ENCODE measurements around the gene BANP. TPM values are rescaled to one million over a fixed set of nuclear protein-coding genes. Genes with fewer than 3 reads are reported as not detected.

The BANP gene
- polyA plus RNA-seq, 2 donors, result 6.5 to 13.6 TPM

GRCh38 chr16:87914812-87915211 lies 36.4 kb upstream of the BANP start:
- H3K4me3 ChIP-seq (ENCODE audit: low read depth in 1 of 2, low read length in 2 of 2), result no peak overlapping the region
- H3K9me3 ChIP-seq (ENCODE audit: control insufficient read depth in 2 of 2, insufficient read depth in 1 of 2, low read depth in 1 of 2, low read length in 1 of 2), result no peaks in the 10 kb centered on the region
- no peaks in the 10 kb centered on the region for H3K27me3 ChIP-seq (ENCODE audit: control insufficient read depth in 1 of 2, insufficient read depth in 2 of 2, low read length in 2 of 2)
- H3K27ac ChIP-seq (ENCODE audit: low read depth in 2 of 2, low read length in 1 of 2), result no peak overlapping the region
- WGBS, 2 donors, result 92% methylated on average over 25 of the region's 25 CpGs
- H3K4me1 ChIP-seq (ENCODE audit: control insufficient read depth in 2 of 2, insufficient read depth in 2 of 2, low read length in 1 of 2), result peaks cover 0 to 8% of the 10 kb centered on the region in 2 donors
- H3K36me3 ChIP-seq (ENCODE audit: control insufficient read depth in 2 of 2, insufficient read depth in 2 of 2, low read length in 1 of 2), result no peaks in the 10 kb centered on the region

GRCh38 chr16:87917503-87917902 lies 33.7 kb upstream of the BANP start:
- no peaks in the 10 kb centered on the region for H3K36me3 ChIP-seq (ENCODE audit: control insufficient read depth in 2 of 2, insufficient read depth in 2 of 2, low read length in 1 of 2)
- H3K9me3 ChIP-seq (ENCODE audit: control insufficient read depth in 2 of 2, insufficient read depth in 1 of 2, low read depth in 1 of 2, low read length in 1 of 2), result no peaks in the 10 kb centered on the region
- peaks cover 0 to 8% of the 10 kb centered on the region in 2 donors for H3K4me1 ChIP-seq (ENCODE audit: control insufficient read depth in 2 of 2, insufficient read depth in 2 of 2, low read length in 1 of 2)
- 68 to 93% methylated on average over 9 of the region's 9 CpGs for whole genome bisulfite sequencing, 2 donors
- H3K4me3 ChIP-seq (ENCODE audit: low read depth in 1 of 2, low read length in 2 of 2), result no peak overlapping the region
- no peaks in the 10 kb centered on the region for H3K27me3 ChIP-seq (ENCODE audit: control insufficient read depth in 1 of 2, insufficient read depth in 2 of 2, low read length in 2 of 2)
- no peak overlapping the region for H3K27ac ChIP-seq (ENCODE audit: low read depth in 2 of 2, low read length in 1 of 2)

GRCh38 chr16:87918338-87918737 lies 32.9 kb upstream of the BANP start:
- Histone ChIP-seq H3K27ac (ENCODE audit: low read depth in 2 of 2, low read length in 1 of 2) (peak overlapping the region in 1 of 2 donors; percentile 43), H3K4me3 (ENCODE audit: low read depth in 1 of 2, low read length in 2 of 2) (no peak overlapping the region), H3K9me3 (ENCODE audit: control insufficient read depth in 2 of 2, insufficient read depth in 1 of 2, low read depth in 1 of 2, low read length in 1 of 2) (no peaks in the 10 kb centered on the region), H3K36me3 (ENCODE audit: control insufficient read depth in 2 of 2, insufficient read depth in 2 of 2, low read length in 1 of 2) (no peaks in the 10 kb centered on the region), H3K27me3 (ENCODE audit: control insufficient read depth in 1 of 2, insufficient read depth in 2 of 2, low read length in 2 of 2) (no peaks in the 10 kb centered on the region), H3K4me1 (ENCODE audit: control insufficient read depth in 2 of 2, insufficient read depth in 2 of 2, low read length in 1 of 2) (peaks cover 0 to 8% of the 10 kb centered on the region in 2 donors)
- 38 to 51% methylated on average over 13 of the region's 13 CpGs for WGBS, 2 donors

DNA sequence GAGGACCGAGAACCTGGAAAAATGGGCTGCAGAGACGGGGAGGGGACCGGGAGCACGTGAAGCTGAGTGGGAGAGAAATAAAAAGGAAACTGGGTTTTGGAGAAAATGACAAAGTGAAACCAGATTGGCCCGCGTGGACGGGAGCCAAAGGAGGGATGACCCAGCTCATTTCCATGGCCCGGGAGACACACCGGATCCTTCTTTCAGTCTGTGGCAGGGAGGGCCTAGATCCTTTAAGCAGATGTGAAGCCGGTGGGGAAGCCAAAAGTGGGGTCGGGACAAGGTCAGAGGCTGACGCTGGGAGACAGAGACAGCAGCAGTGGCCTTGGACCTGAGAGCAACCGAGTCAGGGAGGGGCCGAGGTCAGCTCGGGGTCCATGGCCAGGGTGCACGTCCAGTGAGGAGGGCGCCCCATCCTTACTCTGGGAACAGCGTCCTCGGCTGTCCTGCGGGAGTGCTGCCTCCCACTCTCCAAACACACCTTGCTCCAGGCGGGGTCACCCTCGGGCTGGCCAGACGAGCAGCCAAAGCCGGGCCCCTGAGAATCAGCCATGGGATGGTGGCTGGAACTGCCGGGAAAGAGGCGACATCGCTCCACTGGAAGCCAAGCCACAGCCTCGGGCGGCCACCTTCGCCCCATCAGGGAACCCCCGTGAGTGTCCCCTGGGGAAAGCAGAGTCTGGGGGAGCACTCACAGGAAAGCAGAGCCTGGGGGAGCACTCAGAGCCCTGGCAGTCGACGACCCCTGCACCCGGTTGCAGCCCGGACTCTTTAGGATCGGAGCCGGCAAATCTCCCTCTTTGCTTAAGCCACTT lies 32.2 kb upstream of the BANP start:
- Histone ChIP-seq H3K4me3 (ENCODE audit: low read depth in 1 of 2, low read length in 2 of 2) (no peak overlapping the region), H3K27ac (ENCODE audit: low read depth in 2 of 2, low read length in 1 of 2) (no peak overlapping the region), H3K27me3 (ENCODE audit: control insufficient read depth in 1 of 2, insufficient read depth in 2 of 2, low read length in 2 of 2) (no peaks in the 10 kb centered on the region), H3K4me1 (ENCODE audit: control insufficient read depth in 2 of 2, insufficient read depth in 2 of 2, low read length in 1 of 2) (peaks cover 0 to 8% of the 10 kb centered on the region in 2 donors), H3K36me3 (ENCODE audit: control insufficient read depth in 2 of 2, insufficient read depth in 2 of 2, low read length in 1 of 2) (no peaks in the 10 kb centered on the region), H3K9me3 (ENCODE audit: control insufficient read depth in 2 of 2, insufficient read depth in 1 of 2, low read depth in 1 of 2, low read length in 1 of 2) (no peaks in the 10 kb centered on the region)
- WGBS, 2 donors, result 66 to 67% methylated on average over 37 of the region's 37 CpGs

GRCh38 chr16:87919681-87919994 lies 31.6 kb upstream of the BANP start:
- WGBS, 2 donors, result 90 to 92% methylated on average over 10 of the region's 10 CpGs
- H3K27ac ChIP-seq (ENCODE audit: low read depth in 2 of 2, low read length in 1 of 2), result no peak overlapping the region
- no peaks in the 10 kb centered on the region for H3K27me3 ChIP-seq (ENCODE audit: control insufficient read depth in 1 of 2, insufficient read depth in 2 of 2, low read length in 2 of 2)
- H3K36me3 ChIP-seq (ENCODE audit: control insufficient read depth in 2 of 2, insufficient read depth in 2 of 2, low read length in 1 of 2), result no peaks in the 10 kb centered on the region
- H3K9me3 ChIP-seq (ENCODE audit: control insufficient read depth in 2 of 2, insufficient read depth in 1 of 2, low read depth in 1 of 2, low read length in 1 of 2), result peaks cover 0 to 2% of the 10 kb centered on the region in 2 donors
- peaks cover 0 to 14% of the 10 kb centered on the region in 2 donors for H3K4me1 ChIP-seq (ENCODE audit: control insufficient read depth in 2 of 2, insufficient read depth in 2 of 2, low read length in 1 of 2)
- no peak overlapping the region for H3K4me3 ChIP-seq (ENCODE audit: low read depth in 1 of 2, low read length in 2 of 2)

- 60 to 62% methylated on average over 13 of the region's 13 CpGs for WGBS, 2 donors
- no peaks in the 10 kb centered on the region for H3K27me3 ChIP-seq (ENCODE audit: control insufficient read depth in 1 of 2, insufficient read depth in 2 of 2, low read length in 2 of 2)
- peaks cover 0 to 2% of the 10 kb centered on the region in 2 donors for H3K9me3 ChIP-seq (ENCODE audit: control insufficient read depth in 2 of 2, insufficient read depth in 1 of 2, low read depth in 1 of 2, low read length in 1 of 2)
- no peak overlapping the region for H3K4me3 ChIP-seq (ENCODE audit: low read depth in 1 of 2, low read length in 2 of 2)
- no peak overlapping the region for H3K27ac ChIP-seq (ENCODE audit: low read depth in 2 of 2, low read length in 1 of 2)
- H3K36me3 ChIP-seq (ENCODE audit: control insufficient read depth in 2 of 2, insufficient read depth in 2 of 2, low read length in 1 of 2), result no peaks in the 10 kb centered on the region
- H3K4me1 ChIP-seq (ENCODE audit: control insufficient read depth in 2 of 2, insufficient read depth in 2 of 2, low read length in 1 of 2), result peaks cover 0 to 15% of the 10 kb centered on the region in 2 donors
Observed at GRCh38 chr16:87921236-87921773, 29.9 kb upstream of the BANP start.

DNA sequence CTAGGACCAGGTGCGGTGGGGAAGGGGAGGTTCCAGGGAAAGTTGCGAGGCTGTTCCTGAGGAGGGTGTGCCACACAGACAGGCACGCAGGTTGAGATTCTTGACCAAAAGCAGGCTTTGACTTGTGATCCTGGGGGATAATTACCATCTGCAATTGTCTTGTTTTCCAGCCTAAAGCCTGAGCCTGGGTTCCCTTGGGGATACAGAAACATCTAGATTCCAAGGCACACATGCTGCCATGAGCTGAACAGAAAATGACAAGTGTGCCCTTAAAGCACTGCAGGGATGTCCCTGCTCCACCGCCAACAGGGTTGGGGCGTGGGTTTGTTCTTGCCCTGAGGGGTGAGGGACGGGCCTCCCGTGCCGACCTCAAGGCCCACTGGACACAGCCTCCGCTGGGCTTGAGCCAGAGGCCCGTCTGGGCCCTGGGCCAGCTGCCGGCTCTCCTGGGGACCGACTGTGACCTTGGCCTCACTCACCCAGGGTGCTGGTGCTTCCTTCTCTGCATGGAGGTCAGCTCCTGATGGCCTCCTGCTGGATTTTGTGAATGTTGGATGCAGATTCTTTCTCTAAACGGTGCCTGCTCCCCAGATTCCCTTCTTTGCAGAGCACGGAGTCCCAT lies 28.9 kb upstream of the BANP start:
- Histone ChIP-seq H3K9me3 (ENCODE audit: control insufficient read depth in 2 of 2, insufficient read depth in 1 of 2, low read depth in 1 of 2, low read length in 1 of 2) (peaks cover 0 to 2% of the 10 kb centered on the region in 2 donors), H3K4me1 (ENCODE audit: control insufficient read depth in 2 of 2, insufficient read depth in 2 of 2, low read length in 1 of 2) (peaks cover 0 to 15% of the 10 kb centered on the region in 2 donors)

GRCh38 chr16:87924041-87924810 lies 27.0 kb upstream of the BANP start:
- no peaks in the 10 kb centered on the region for H3K27me3 ChIP-seq (ENCODE audit: control insufficient read depth in 1 of 2, insufficient read depth in 2 of 2, low read length in 2 of 2)
- no peak overlapping the region for H3K4me3 ChIP-seq (ENCODE audit: low read depth in 1 of 2, low read length in 2 of 2)
- peaks cover 0 to 2% of the 10 kb centered on the region in 2 donors for H3K9me3 ChIP-seq (ENCODE audit: control insufficient read depth in 2 of 2, insufficient read depth in 1 of 2, low read depth in 1 of 2, low read length in 1 of 2)
- WGBS, 2 donors, result 50 to 62% methylated on average over 27 of the region's 27 CpGs
- H3K36me3 ChIP-seq (ENCODE audit: control insufficient read depth in 2 of 2, insufficient read depth in 2 of 2, low read length in 1 of 2), result no peaks in the 10 kb centered on the region
- no peak overlapping the region for H3K27ac ChIP-seq (ENCODE audit: low read depth in 2 of 2, low read length in 1 of 2)
- peaks cover 0 to 7% of the 10 kb centered on the region in 2 donors for H3K4me1 ChIP-seq (ENCODE audit: control insufficient read depth in 2 of 2, insufficient read depth in 2 of 2, low read length in 1 of 2)

More for the DNA sequence above, 28.9 kb upstream of the BANP start:
- 50 to 55% methylated on average over 14 of the region's 14 CpGs for WGBS, 2 donors
- Histone ChIP-seq H3K36me3 (ENCODE audit: control insufficient read depth in 2 of 2, insufficient read depth in 2 of 2, low read length in 1 of 2) (no peaks in the 10 kb centered on the region), H3K27me3 (ENCODE audit: control insufficient read depth in 1 of 2, insufficient read depth in 2 of 2, low read length in 2 of 2) (no peaks in the 10 kb centered on the region), H3K4me3 (ENCODE audit: low read depth in 1 of 2, low read length in 2 of 2) (no peak overlapping the region), H3K27ac (ENCODE audit: low read depth in 2 of 2, low read length in 1 of 2) (no peak overlapping the region)

DNA sequence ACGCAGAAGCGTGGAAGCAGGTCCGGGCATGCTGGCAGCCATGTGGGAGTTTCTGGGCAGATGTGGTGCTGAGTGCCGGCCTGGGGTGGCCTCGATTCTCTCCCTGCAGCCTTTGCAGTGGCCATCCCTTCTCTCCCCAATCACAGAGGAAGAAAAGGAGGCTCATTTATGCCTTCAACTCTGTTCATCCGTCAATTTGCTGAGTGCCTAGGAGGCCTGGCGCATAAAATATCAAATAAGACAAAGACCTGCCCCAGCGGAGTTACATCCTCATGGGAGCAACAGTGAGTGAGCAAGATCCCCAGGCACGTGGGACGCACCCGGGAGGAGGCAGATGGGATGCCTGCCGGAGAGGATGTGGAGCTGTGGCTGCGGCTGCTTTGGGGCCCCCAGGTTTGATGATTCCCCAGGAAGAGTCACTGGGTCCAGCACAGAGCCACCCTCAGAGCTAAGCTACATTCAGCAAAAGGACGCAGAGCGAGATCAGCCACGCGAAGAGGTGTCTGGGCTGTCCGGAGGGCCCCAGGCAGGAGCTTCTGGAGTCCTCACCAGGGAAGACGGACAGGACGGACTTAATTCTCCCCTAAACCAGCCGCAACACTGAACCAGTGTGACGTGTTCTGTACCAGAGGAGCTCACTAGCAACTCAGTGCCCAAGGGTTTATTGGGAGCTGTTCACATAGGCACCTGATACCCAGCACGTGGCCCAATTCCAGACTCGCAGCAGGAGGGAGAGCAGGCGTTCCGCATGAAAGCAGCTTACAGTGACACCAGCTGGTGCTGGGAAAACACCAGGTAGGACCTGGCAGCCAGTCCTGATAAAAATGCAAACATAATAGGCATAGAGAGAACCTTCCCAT lies 26.2 kb upstream of the BANP start:
- H3K27me3 ChIP-seq (ENCODE audit: control insufficient read depth in 1 of 2, insufficient read depth in 2 of 2, low read length in 2 of 2), result no peaks in the 10 kb centered on the region
- H3K36me3 ChIP-seq (ENCODE audit: control insufficient read depth in 2 of 2, insufficient read depth in 2 of 2, low read length in 1 of 2), result no peaks in the 10 kb centered on the region
- peaks cover 0 to 2% of the 10 kb centered on the region in 2 donors for H3K9me3 ChIP-seq (ENCODE audit: control insufficient read depth in 2 of 2, insufficient read depth in 1 of 2, low read depth in 1 of 2, low read length in 1 of 2)
- peaks cover 0 to 7% of the 10 kb centered on the region in 2 donors for H3K4me1 ChIP-seq (ENCODE audit: control insufficient read depth in 2 of 2, insufficient read depth in 2 of 2, low read length in 1 of 2)
- H3K4me3 ChIP-seq (ENCODE audit: low read depth in 1 of 2, low read length in 2 of 2), result no peak overlapping the region
- H3K27ac ChIP-seq (ENCODE audit: low read depth in 2 of 2, low read length in 1 of 2), result no peak overlapping the region
- 52 to 60% methylated on average over 26 of the region's 26 CpGs for WGBS, 2 donors

Measured in esophagus (tissue), 2 donors.